GM23338 (cell line): ENCODE measurements around the gene KLF2.

Experiments
- CREB1 ChIP-seq: fragments of 250-450 bp; sonication (Bioruptor Pico); IDR thresholded peaks from 2 replicates; pipeline ENCODE4 v1.5.0; 2020; ENCODE audit warnings: low read depth, mild to moderate bottlenecking, moderate library complexity
- CTCF ChIP-seq, 2 experiments: fragments of 200-600 bp in 1 of 2; sonication (generic) in 1 of 2; conservative IDR thresholded peaks; 2 replicates each; pipeline versions ENCODE4 v1.5.1 to v1.6.1; 2016 to 2017; ENCODE audit warnings: antibody characterized with exemption in 2 of 2, low read depth in 2 of 2, mild to moderate bottlenecking in 2 of 2, moderate library complexity in 1 of 2
- EZH2 ChIP-seq: fragments of 200-600 bp; sonication (generic); IDR thresholded peaks from one replicate; pipeline ENCODE4 v1.8.0; 2017; ENCODE audit warnings: antibody characterized with exemption, mild to moderate bottlenecking, low read depth; ENCODE audit not compliant: unreplicated experiment
- EZH2phosphoT487 ChIP-seq: fragments of 200-600 bp; sonication (generic); IDR thresholded peaks from one replicate; pipeline ENCODE4 v1.8.1; 2018; ENCODE audit warnings: antibody characterized with exemption; ENCODE audit not compliant: unreplicated experiment
- POLR2AphosphoS5 ChIP-seq: IDR thresholded peaks from 2 replicates; pipeline ENCODE4 v1.6.1; 2016; ENCODE audit warnings: antibody characterized with exemption, low read depth
- TF ChIP-seq, protein P1 (sequence below): IDR thresholded peaks from one replicate; pipeline ENCODE4 v1.6.1; 2018; ENCODE audit warnings: antibody characterized with exemption; ENCODE audit not compliant: unreplicated experiment

GRCh38 chr19:16340654-16341053, 16.0 kb downstream of the KLF2 start:
- TF ChIP-seq EZH2phosphoT487 (no peak), CREB1 (no peak), POLR2AphosphoS5 (no peak), CTCF (conservative IDR thresholded peaks at IDR 0.05; ENCODE audit: low read depth in 2 of 2) (no peak), EZH2 (no peak)
- TF ChIP-seq, protein P1, sequence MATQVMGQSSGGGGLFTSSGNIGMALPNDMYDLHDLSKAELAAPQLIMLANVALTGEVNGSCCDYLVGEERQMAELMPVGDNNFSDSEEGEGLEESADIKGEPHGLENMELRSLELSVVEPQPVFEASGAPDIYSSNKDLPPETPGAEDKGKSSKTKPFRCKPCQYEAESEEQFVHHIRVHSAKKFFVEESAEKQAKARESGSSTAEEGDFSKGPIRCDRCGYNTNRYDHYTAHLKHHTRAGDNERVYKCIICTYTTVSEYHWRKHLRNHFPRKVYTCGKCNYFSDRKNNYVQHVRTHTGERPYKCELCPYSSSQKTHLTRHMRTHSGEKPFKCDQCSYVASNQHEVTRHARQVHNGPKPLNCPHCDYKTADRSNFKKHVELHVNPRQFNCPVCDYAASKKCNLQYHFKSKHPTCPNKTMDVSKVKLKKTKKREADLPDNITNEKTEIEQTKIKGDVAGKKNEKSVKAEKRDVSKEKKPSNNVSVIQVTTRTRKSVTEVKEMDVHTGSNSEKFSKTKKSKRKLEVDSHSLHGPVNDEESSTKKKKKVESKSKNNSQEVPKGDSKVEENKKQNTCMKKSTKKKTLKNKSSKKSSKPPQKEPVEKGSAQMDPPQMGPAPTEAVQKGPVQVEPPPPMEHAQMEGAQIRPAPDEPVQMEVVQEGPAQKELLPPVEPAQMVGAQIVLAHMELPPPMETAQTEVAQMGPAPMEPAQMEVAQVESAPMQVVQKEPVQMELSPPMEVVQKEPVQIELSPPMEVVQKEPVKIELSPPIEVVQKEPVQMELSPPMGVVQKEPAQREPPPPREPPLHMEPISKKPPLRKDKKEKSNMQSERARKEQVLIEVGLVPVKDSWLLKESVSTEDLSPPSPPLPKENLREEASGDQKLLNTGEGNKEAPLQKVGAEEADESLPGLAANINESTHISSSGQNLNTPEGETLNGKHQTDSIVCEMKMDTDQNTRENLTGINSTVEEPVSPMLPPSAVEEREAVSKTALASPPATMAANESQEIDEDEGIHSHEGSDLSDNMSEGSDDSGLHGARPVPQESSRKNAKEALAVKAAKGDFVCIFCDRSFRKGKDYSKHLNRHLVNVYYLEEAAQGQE = no peak
